Measurements from ENCODE around the gene TMPRSS2. TPM values are rescaled to one million over a fixed set of nuclear protein-coding genes. Genes with fewer than 3 reads are reported as not detected.

TMPRSS2 gene
- total RNA-seq, 8 experiments from 2014 or later = 0.23 to 0.87 (median 0.36) TPM; not detected in 3

- Histone ChIP-seq H3K4me3 (no peak overlapping the region), H3K27ac (no peak overlapping the region), H3K4me1 (replicated peaks in 1 of 2) (no peaks in the 10 kb centered on the region)
- in situ Hi-C loops (cut with MboI; ENCODE audit: low pct_unique_long_range_greater_than_20kb in 2 of 9, low sequenced_read_pairs in 9 of 9, unreplicated experiment in 9 of 9) = no loop called here
- 39 to 96% (median 82%) methylated on average over 1 to 4 of the region's 10 CpGs; no CpG with 5 or more reads in 2 of the 10 experiments for WGBS, 10 experiments
- no peak for ATAC-seq (replicated peaks in 6 of 8)
These were observed 18.6 kb upstream of the TMPRSS2 start for GRCh38 chr21:41526478-41527087.

GRCh38 chr21:41523175-41523574 lies 15.2 kb upstream of the TMPRSS2 start:
- in situ Hi-C loops (cut with MboI; ENCODE audit: low pct_unique_long_range_greater_than_20kb in 2 of 9, low sequenced_read_pairs in 9 of 9, unreplicated experiment in 9 of 9) = no loop called here
- ATAC-seq (replicated peaks in 6 of 8) = no peak
- no peak overlapping the region for H3K4me3 ChIP-seq
- WGBS, 10 experiments = 83 to 100% (median 86%) methylated on average over 1 to 2 of the region's 3 CpGs; no CpG with 5 or more reads in 7 of the 10 experiments
- H3K4me1 ChIP-seq (replicated peaks in 1 of 2) = no peaks in the 10 kb centered on the region
- H3K27ac ChIP-seq = no peak overlapping the region

DNA sequence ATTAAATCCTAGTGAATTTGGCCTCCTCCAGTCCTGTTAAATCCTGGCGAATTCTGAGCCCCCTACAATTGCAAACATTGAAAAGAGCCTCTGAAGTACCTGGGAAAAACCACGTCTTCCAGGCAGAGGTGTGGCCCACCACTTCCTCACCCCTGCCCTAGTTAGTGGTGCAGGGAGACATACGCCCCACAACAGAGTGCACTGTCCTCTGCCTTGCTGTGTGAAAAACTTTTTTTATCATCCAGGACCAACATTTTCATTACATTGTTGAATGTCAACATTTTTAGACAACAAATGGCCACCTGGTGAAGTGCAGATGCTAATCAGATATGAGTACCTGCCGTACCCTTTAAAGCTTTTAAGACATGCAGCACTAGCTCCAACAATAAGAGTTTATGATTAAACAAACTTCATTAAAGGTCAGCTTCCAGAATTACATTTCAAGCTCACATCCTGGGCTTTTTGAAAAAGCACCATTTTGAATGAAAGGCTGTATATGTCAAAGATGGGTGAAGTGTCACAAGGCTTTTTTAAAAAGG lies 13.6 kb upstream of the TMPRSS2 start:
- no peak for ATAC-seq (replicated peaks in 6 of 8)
- Histone ChIP-seq H3K27ac (no peak overlapping the region), H3K4me3 (no peak overlapping the region), H3K4me1 (replicated peaks in 1 of 2) (no peaks in the 10 kb centered on the region)
- in situ Hi-C loops (cut with MboI; ENCODE audit: low pct_unique_long_range_greater_than_20kb in 2 of 9, low sequenced_read_pairs in 9 of 9, unreplicated experiment in 9 of 9) = no loop called here
- 0 to 100% (median 54%) methylated on average over 1 to 3 of the region's 4 CpGs; no CpG with 5 or more reads in 2 of the 10 experiments for WGBS, 10 experiments

GRCh38 chr21:41520560-41521442 lies 12.8 kb upstream of the TMPRSS2 start:
- 0 to 80% (median 16%) methylated on average over 1 to 4 of the region's 5 CpGs; no CpG with 5 or more reads in 2 of the 10 experiments for WGBS, 10 experiments
- no peak for ATAC-seq (replicated peaks in 6 of 8)
- no peaks in the 10 kb centered on the region for H3K4me1 ChIP-seq (replicated peaks in 1 of 2)
- in situ Hi-C loops (cut with MboI; ENCODE audit: low pct_unique_long_range_greater_than_20kb in 2 of 9, low sequenced_read_pairs in 9 of 9, unreplicated experiment in 9 of 9) = no loop called here
- H3K27ac ChIP-seq = no peak overlapping the region
- H3K4me3 ChIP-seq = no peak overlapping the region

DNA sequence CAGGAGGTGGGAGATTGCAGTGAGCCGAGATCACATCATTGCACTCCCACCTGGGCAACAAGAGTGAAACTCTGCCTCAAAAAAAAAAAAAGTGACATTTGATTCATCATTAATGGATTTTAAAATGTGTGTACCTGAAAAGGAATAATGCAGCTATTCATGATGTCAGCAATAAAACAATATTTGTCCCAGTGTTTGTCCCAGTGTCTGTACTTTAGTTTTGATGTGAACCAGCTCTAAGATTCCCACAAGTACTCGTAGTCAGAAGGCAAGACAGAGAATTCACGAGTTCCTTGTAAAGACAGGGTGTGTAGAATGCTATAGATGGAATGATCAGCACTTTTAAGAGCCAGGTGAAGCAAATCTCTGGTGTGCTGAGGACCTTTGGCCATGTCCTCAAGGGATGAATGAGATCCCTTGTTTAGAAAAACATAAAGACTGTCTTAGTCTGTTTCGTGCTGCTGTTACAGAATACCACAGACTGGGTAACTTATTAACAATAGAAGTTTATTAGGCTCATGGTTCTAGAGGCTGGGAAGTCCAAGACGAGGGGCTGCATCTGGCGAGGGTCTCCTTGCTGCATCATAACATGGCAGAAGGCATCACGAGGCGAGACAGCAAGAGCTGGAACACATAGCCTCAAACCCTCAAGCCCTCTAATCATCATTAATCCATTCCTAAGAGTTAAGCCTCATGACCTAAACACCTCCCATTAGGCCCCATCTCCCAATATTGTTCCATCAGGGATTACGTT lies 12.0 kb upstream of the TMPRSS2 start:
- no peak for ATAC-seq (replicated peaks in 6 of 8)
- 19 to 100% (median 66%) methylated on average over 1 to 7 of the region's 9 CpGs; no CpG with 5 or more reads in 2 of the 10 experiments for WGBS, 10 experiments
- in situ Hi-C loops (cut with MboI; ENCODE audit: low pct_unique_long_range_greater_than_20kb in 2 of 9, low sequenced_read_pairs in 9 of 9, unreplicated experiment in 9 of 9) = no loop called here

DNA sequence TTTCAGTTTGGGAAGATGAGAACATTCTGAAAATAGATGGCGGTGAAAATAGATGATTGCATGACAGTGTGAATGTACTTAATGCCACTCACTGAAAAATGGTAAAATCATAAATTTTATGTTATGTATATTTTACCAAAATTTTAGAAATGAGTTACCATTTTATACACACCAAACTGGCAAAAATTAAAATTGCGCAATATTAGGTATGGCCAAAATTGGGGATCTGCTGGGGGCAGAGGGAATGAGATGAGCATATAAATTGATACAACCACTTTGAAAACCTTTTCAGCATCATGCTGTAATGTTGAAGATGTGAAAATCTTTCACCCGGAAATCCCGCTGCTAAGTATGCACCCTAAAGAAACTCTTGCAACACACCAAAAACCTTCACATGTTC lies 10.8 kb upstream of the TMPRSS2 start:
- WGBS, 10 experiments = 66 to 100% (median 96%) methylated on average over 1 to 4 of the region's 4 CpGs
- Histone ChIP-seq H3K4me1 (replicated peaks in 1 of 2) (no peaks in the 10 kb centered on the region), H3K27ac (no peak overlapping the region), H3K4me3 (no peak overlapping the region)
- in situ Hi-C loops (cut with MboI; ENCODE audit: low pct_unique_long_range_greater_than_20kb in 2 of 9, low sequenced_read_pairs in 9 of 9, unreplicated experiment in 9 of 9) = no loop called here
- no peak for ATAC-seq (replicated peaks in 6 of 8)

More for the DNA sequence above, 12.0 kb upstream of the TMPRSS2 start:
- Histone ChIP-seq H3K4me1 (replicated peaks in 1 of 2) (no peaks in the 10 kb centered on the region), H3K27ac (no peak overlapping the region), H3K4me3 (no peak overlapping the region)

DNA sequence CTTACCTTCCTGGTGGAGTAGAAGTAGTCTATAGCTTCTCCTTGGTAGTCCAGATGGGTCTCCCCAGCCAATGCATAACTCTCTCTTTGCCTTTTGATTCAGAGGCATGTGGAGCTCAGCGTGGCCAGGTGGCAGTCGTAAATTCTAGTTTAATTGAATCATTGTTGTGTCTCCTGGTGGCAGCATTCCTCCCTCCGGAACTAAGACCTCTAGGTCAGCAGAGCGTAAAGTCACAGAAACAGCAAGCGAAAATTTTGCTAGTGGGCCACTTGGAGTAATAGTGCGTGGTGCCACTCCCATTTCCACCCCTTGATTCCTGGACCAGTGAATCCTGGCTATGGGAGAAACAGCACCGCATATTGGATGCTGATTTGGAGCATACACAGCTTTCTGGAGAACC lies 3.9 kb upstream of the TMPRSS2 start:
- Histone ChIP-seq H3K27ac (no peak overlapping the region), H3K4me1 (replicated peaks in 1 of 2) (no peaks in the 10 kb centered on the region), H3K4me3 (no peak overlapping the region)
- no peak for ATAC-seq (replicated peaks in 6 of 8)
- in situ Hi-C loops (cut with MboI; ENCODE audit: low pct_unique_long_range_greater_than_20kb in 2 of 9, low sequenced_read_pairs in 9 of 9, unreplicated experiment in 9 of 9) = no loop called here
- WGBS, 10 experiments = 33 to 54% (median 44%) methylated on average over 1 to 6 of the region's 7 CpGs; no CpG with 5 or more reads in 4 of the 10 experiments

DNA sequence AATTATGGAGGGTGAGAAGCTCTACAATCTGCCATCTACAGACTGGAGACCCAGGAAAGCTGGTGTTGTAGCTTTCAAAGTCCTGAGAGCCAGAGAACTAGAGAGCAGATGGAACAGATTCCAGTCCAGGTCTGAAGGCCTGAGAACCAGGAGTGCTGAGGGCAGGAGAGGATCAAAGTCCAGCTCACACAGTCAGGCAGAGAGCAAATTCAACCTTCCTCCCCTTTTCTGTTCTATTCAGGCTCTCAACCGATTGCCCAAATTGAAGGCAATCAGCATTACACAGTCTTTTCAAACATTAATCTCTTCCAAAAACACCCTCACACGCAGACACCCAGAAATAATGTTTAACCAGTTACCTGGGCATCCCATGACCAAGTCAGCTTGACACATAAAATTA lies 2.5 kb upstream of the TMPRSS2 start:
- in situ Hi-C loops (cut with MboI; ENCODE audit: low pct_unique_long_range_greater_than_20kb in 2 of 9, low sequenced_read_pairs in 9 of 9, unreplicated experiment in 9 of 9) = no loop called here
- no peak overlapping the region for H3K27ac ChIP-seq
- WGBS, 10 experiments = 21 to 100% (median 89%) methylated on average over 1 to 2 of the region's 2 CpGs; no CpG with 5 or more reads in 3 of the 10 experiments
- H3K4me1 ChIP-seq (replicated peaks in 1 of 2) = no peaks in the 10 kb centered on the region
- ATAC-seq (replicated peaks in 6 of 8) = no peak
- no peak overlapping the region for H3K4me3 ChIP-seq

DNA sequence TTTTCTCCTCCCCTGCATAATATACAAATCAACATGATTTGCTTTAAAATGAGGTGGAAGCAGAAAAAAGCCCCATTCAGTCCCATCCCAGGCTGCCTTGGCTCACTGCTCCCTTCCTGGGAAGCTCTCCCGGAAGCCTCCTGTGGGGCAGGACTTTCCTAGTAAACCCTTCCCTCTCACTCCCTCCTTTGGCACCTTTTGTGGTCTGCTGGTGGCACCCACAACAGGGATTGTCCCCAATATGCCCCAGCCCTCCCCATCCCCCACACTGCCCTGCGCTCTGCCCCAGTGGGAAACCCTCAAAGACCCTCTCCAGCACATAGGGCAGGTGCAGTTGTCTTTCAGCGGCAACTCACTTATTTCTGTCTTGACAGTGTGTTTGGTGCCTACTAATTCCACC lies 1.8 kb upstream of the TMPRSS2 start:
- ATAC-seq (replicated peaks in 6 of 8) = no peak
- in situ Hi-C loops (cut with MboI; ENCODE audit: low pct_unique_long_range_greater_than_20kb in 2 of 9, low sequenced_read_pairs in 9 of 9, unreplicated experiment in 9 of 9) = no loop called here
- WGBS, 10 experiments = 0 to 88% (median 25%) methylated on average over 1 to 2 of the region's 3 CpGs; no CpG with 5 or more reads in 7 of the 10 experiments
- no peak overlapping the region for H3K4me3 ChIP-seq
- no peak overlapping the region for H3K27ac ChIP-seq
- no peaks in the 10 kb centered on the region for H3K4me1 ChIP-seq (replicated peaks in 1 of 2)

DNA sequence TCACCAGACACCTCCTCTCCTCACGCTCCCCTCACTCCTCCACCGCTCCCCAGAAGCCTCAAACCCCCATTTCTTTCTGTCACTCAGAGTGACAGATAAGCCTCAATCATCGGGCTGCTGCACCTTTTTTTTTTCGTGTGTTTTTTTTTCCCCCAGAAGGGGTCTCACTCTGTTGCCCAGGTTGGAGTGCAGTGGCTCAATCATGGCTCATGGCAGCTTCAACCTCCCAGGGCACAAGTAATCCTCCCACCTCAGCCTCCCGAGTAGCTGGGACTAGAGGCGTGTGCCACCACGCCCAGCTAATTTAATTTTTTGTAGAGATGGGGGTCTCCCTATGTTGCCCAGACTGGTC lies 1.2 kb upstream of the TMPRSS2 start:
- H3K4me3 ChIP-seq = no peak overlapping the region
- no peaks in the 10 kb centered on the region for H3K4me1 ChIP-seq (replicated peaks in 1 of 2)
- in situ Hi-C loops (cut with MboI; ENCODE audit: low pct_unique_long_range_greater_than_20kb in 2 of 9, low sequenced_read_pairs in 9 of 9, unreplicated experiment in 9 of 9) = no loop called here
- no peak overlapping the region for H3K27ac ChIP-seq
- 52 to 80% (median 71%) methylated on average over 1 to 7 of the region's 7 CpGs; no CpG with 5 or more reads in 7 of the 10 experiments for WGBS, 10 experiments
- no peak for ATAC-seq (replicated peaks in 6 of 8)

DNA sequence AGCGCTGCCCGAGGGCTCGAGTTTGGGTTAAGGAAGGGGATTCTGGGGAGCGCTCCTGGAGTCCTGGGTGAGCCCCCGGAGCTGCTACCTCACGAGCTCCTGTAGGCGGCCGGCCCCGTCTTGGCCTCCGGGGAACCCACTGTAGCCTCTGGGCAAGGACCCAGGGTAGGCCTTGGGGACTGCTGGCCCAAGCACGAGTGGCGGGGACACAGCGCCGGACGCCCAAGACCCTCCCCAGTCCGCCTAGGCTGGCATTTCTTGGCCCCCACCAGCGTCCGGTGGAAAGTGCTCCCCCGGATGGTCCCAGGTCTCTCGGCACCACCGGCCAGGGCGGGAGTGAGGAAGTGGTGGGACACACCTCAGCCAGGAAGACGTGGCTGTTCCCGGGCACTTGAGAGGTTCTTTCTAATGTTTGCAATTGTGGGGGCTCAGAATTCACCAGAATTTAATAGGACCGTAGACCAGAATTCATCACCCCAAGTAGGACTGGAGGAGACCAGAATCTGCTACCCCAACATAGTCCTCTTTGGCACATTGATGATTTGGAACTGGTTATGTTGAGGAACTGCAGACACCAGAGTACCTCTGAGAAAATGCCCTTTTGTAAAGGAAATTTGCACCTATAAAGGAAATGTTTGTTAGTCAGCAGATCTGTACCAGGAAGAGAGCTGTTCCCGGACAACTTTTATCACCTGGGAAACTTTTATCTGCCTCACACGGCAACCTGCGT lies 622 bp upstream of the TMPRSS2 start:
- in situ Hi-C loops (cut with MboI; ENCODE audit: low pct_unique_long_range_greater_than_20kb in 2 of 9, low sequenced_read_pairs in 9 of 9, unreplicated experiment in 9 of 9) = no loop called here
- H3K4me3 ChIP-seq = peak overlapping the region in 1 of 5 donors; percentile 11
- H3K4me1 ChIP-seq (replicated peaks in 1 of 2) = no peaks in the 10 kb centered on the region
- no peak overlapping the region for H3K27ac ChIP-seq
- ATAC-seq (replicated peaks in 6 of 8) = peak in 4 of 8 experiments; percentile 9 to 16 (median 14)
- WGBS, 10 experiments = 0 to 22% (median 20%) methylated on average over 1 to 14 of the region's 28 CpGs; no CpG with 5 or more reads in 4 of the 10 experiments

All from motor neuron (in vitro differentiated cells).